WI38 (cell line): Measurements from ENCODE around the gene TIMM23.

Experiments used
- H3K4me3 ChIP-seq: 2 replicates; pipeline ENCODE4 v1.5.1; 2011; ENCODE audit warnings: low read depth, mild to moderate bottlenecking, control low read depth, low read length
- CTCF ChIP-seq: IDR thresholded peaks from 2 replicates; pipeline ENCODE4 v1.5.1; 2012; ENCODE audit warnings: low read depth, mild to moderate bottlenecking, control low read depth, low read length

TIMM23 gene

GRCh38 chr10:46050941-46051623, 78.8 kb downstream of the TIMM23 start:
- H3K4me3 ChIP-seq, result no peak overlapping the region
- no peak for TF ChIP-seq CTCF

- no peak overlapping the region for H3K4me3 ChIP-seq
- TF ChIP-seq CTCF, result no peak
Measured at GRCh38 chr10:46052057-46052790, 79.9 kb downstream of the TIMM23 start.

GRCh38 chr10:46052791-46053375, 80.6 kb downstream of the TIMM23 start:
- TF ChIP-seq CTCF, result no peak
- H3K4me3 ChIP-seq, result no peak overlapping the region
